ENCODE measurements around the gene TCF4.
"Not testable (repeated sequence)": the region's sequence is repeated elsewhere in the genome, so short reads cannot be mapped to it uniquely, and the experiment has no call there.

Gene TCF4

GRCh38 chr18:55479656-55480420, 108.2 kb downstream of the TCF4 start:
- in situ Hi-C loops (cut with HindIII; ENCODE audit: low sequenced_read_pairs), result no loop called here

- in situ Hi-C loops (cut with HindIII; ENCODE audit: low sequenced_read_pairs), result no loop called here
These were observed 110.0 kb downstream of the TCF4 start for GRCh38 chr18:55477860-55478581.

GRCh38 chr18:55477499-55477859, 110.5 kb downstream of the TCF4 start:
- in situ Hi-C loops (cut with HindIII; ENCODE audit: low sequenced_read_pairs), result no loop called here

GRCh38 chr18:55475916-55476315, 112.1 kb downstream of the TCF4 start:
- in situ Hi-C loops (cut with HindIII; ENCODE audit: low sequenced_read_pairs), result no loop called here

- in situ Hi-C loops (cut with HindIII; ENCODE audit: low sequenced_read_pairs), result no loop called here
These were observed 112.5 kb downstream of the TCF4 start for GRCh38 chr18:55475467-55475866.

- in situ Hi-C loops (cut with HindIII; ENCODE audit: low sequenced_read_pairs), result no loop called here
These were observed 114.4 kb downstream of the TCF4 start for GRCh38 chr18:55473560-55473959.

- in situ Hi-C loops (cut with HindIII; ENCODE audit: low sequenced_read_pairs), result no loop called here
These were observed 114.9 kb downstream of the TCF4 start for GRCh38 chr18:55473058-55473457.

GRCh38 chr18:55470826-55471225, 117.2 kb downstream of the TCF4 start:
- in situ Hi-C loops (cut with HindIII; ENCODE audit: low sequenced_read_pairs), result no loop called here

- in situ Hi-C loops (cut with HindIII; ENCODE audit: low sequenced_read_pairs), result not testable (repeated sequence)
These were observed 118.9 kb downstream of the TCF4 start for GRCh38 chr18:55469134-55469533.

- in situ Hi-C loops (cut with HindIII; ENCODE audit: low sequenced_read_pairs), result no loop called here
These were observed 121.2 kb downstream of the TCF4 start for GRCh38 chr18:55466789-55467188.

GRCh38 chr18:55465313-55465712, 122.7 kb downstream of the TCF4 start:
- in situ Hi-C loops (cut with HindIII; ENCODE audit: low sequenced_read_pairs), result no loop called here

GRCh38 chr18:55464581-55464980, 123.4 kb downstream of the TCF4 start:
- in situ Hi-C loops (cut with HindIII; ENCODE audit: low sequenced_read_pairs), result no loop called here

GRCh38 chr18:55462652-55463051, 125.3 kb downstream of the TCF4 start:
- in situ Hi-C loops (cut with HindIII; ENCODE audit: low sequenced_read_pairs), result no loop called here

GRCh38 chr18:55461848-55462247, 126.1 kb downstream of the TCF4 start:
- in situ Hi-C loops (cut with HindIII; ENCODE audit: low sequenced_read_pairs), result no loop called here

- in situ Hi-C loops (cut with HindIII; ENCODE audit: low sequenced_read_pairs), result no loop called here
These were observed 129.4 kb downstream of the TCF4 start for GRCh38 chr18:55458456-55459203.

- in situ Hi-C loops (cut with HindIII; ENCODE audit: low sequenced_read_pairs), result no loop called here
These were observed 131.0 kb downstream of the TCF4 start for GRCh38 chr18:55457028-55457427.

- in situ Hi-C loops (cut with HindIII; ENCODE audit: low sequenced_read_pairs), result no loop called here
These were observed 132.1 kb downstream of the TCF4 start for GRCh38 chr18:55455938-55456337.

GRCh38 chr18:55453186-55453585, 134.8 kb downstream of the TCF4 start:
- in situ Hi-C loops (cut with HindIII; ENCODE audit: low sequenced_read_pairs), result no loop called here

- in situ Hi-C loops (cut with HindIII; ENCODE audit: low sequenced_read_pairs), result no loop called here
These were observed 135.8 kb downstream of the TCF4 start for GRCh38 chr18:55452123-55452611.

GRCh38 chr18:55449412-55450140, 138.4 kb downstream of the TCF4 start:
- in situ Hi-C loops (cut with HindIII; ENCODE audit: low sequenced_read_pairs), result no loop called here

GRCh38 chr18:55448420-55448819, 139.6 kb downstream of the TCF4 start:
- in situ Hi-C loops (cut with HindIII; ENCODE audit: low sequenced_read_pairs), result no loop called here
